Natural killer cell treated with Interleukin-12 subunit alpha and Interleukin-12 subunit beta and Interleukin-15 and Interleukin-18, amount 100 ng/mL, for 72 hours (primary cell): ENCODE data around the gene MAGI1. TPM values are rescaled to one million over a fixed set of nuclear protein-coding genes. Genes with fewer than 3 reads are reported as not detected.

Experiments
- ATAC-seq, 2 donors: fragments of 150-1000 bp; cut with Tn5 transposase in 1 of 2; sonication (Bioruptor Pico), chemical (Tn5 transposase) in 1 of 2; 2 replicates each; pipeline ENCODE4 v1.10.0; 2021
- DNase-seq: peaks from one replicate; pipeline ENCODE4 v3.0.0; 2022; ENCODE audit warnings: low spot score
- H3K27ac Mint-ChIP-seq, 2 donors: 1 replicate in 1 of 2; 2 replicates in 1 of 2; pipeline ENCODE4 v1.8.0; 2022; ENCODE audit warnings: mixed read lengths in 2 of 2, mild to moderate bottlenecking in 1 of 2, moderate library complexity in 1 of 2
- H3K27me3 Mint-ChIP-seq, 2 donors: 1 replicate in 1 of 2; 2 replicates in 1 of 2; pipeline ENCODE4 v1.8.0; 2022; ENCODE audit warnings: mixed read lengths in 2 of 2
- H3K36me3 Mint-ChIP-seq: one replicate; pipeline ENCODE4 v1.8.0; 2022; ENCODE audit warnings: mixed read lengths
- H3K4me1 Mint-ChIP-seq, 2 donors: 1 replicate in 1 of 2; 2 replicates in 1 of 2; pipeline ENCODE4 v1.8.0; 2022; ENCODE audit warnings: low read depth in 2 of 2, mixed read lengths in 2 of 2, mild to moderate bottlenecking in 1 of 2
- H3K4me3 Mint-ChIP-seq: one replicate; pipeline ENCODE4 v1.8.0; 2022; ENCODE audit warnings: mixed read lengths
- H3K9me3 Mint-ChIP-seq: 2 replicates; pipeline ENCODE4 v1.8.0; 2022; ENCODE audit warnings: mixed read lengths
- total RNA-seq, 2 donors: library from RNA; stranded (reverse); gene quantifications; one replicate each; pipeline ENCODE4 v1.2.3, GENCODE V29; 2022

MAGI1 gene
- total RNA-seq, 2 donors from 2014 or later: not detected

GRCh38 chr3:65836047-65836446 lies 202.7 kb downstream of the MAGI1 start:
- DNase-seq (no peak), ATAC-seq (no peak)
- Mint-ChIP-seq H3K36me3 (no peaks in the 10 kb centered on the region), H3K9me3 (peaks cover 7% of the 10 kb centered on the region), H3K4me3 (no peak overlapping the region), H3K27me3 (no peaks in the 10 kb centered on the region), H3K4me1 (no peaks in the 10 kb centered on the region), H3K27ac (no peak overlapping the region)

- no peaks in the 10 kb centered on the region for H3K4me1 Mint-ChIP-seq
- ATAC-seq: no peak
- no peak overlapping the region for H3K4me3 Mint-ChIP-seq
- no peak for DNase-seq
- no peaks in the 10 kb centered on the region for H3K27me3 Mint-ChIP-seq
- no peak overlapping the region for H3K27ac Mint-ChIP-seq
- H3K36me3 Mint-ChIP-seq: no peaks in the 10 kb centered on the region
- peaks cover 7% of the 10 kb centered on the region for H3K9me3 Mint-ChIP-seq
Measured at GRCh38 chr3:65833761-65834505, 204.8 kb downstream of the MAGI1 start.

GRCh38 chr3:65831733-65832425 lies 206.8 kb downstream of the MAGI1 start:
- DNase-seq (no peak), ATAC-seq (no peak)
- Mint-ChIP-seq H3K4me3 (no peak overlapping the region), H3K27me3 (no peaks in the 10 kb centered on the region), H3K27ac (no peak overlapping the region), H3K4me1 (no peaks in the 10 kb centered on the region), H3K9me3 (peaks cover 7% of the 10 kb centered on the region), H3K36me3 (no peaks in the 10 kb centered on the region)

- Mint-ChIP-seq H3K36me3 (no peaks in the 10 kb centered on the region), H3K27me3 (no peaks in the 10 kb centered on the region), H3K27ac (no peak overlapping the region), H3K4me1 (no peaks in the 10 kb centered on the region), H3K9me3 (peaks cover 4% of the 10 kb centered on the region), H3K4me3 (no peak overlapping the region)
- DNase-seq (no peak), ATAC-seq (no peak)
Measured at GRCh38 chr3:65830948-65831732, 207.6 kb downstream of the MAGI1 start.

- ATAC-seq (no peak), DNase-seq (no peak)
- no peaks in the 10 kb centered on the region for H3K27me3 Mint-ChIP-seq
Measured at GRCh38 chr3:65829228-65829627, 209.5 kb downstream of the MAGI1 start.

GRCh38 chr3:65828706-65829105 lies 210.0 kb downstream of the MAGI1 start:
- Mint-ChIP-seq H3K4me3 (no peak overlapping the region), H3K27ac (no peak overlapping the region), H3K36me3 (no peaks in the 10 kb centered on the region), H3K9me3 (peaks cover 3% of the 10 kb centered on the region), H3K4me1 (no peaks in the 10 kb centered on the region), H3K27me3 (no peaks in the 10 kb centered on the region)
- no peak for ATAC-seq
- DNase-seq: no peak

More at GRCh38 chr3:65829228-65829627, 209.5 kb downstream of the MAGI1 start:
- Mint-ChIP-seq H3K36me3 (no peaks in the 10 kb centered on the region), H3K4me1 (no peaks in the 10 kb centered on the region), H3K27ac (no peak overlapping the region), H3K4me3 (no peak overlapping the region), H3K9me3 (peaks cover 3% of the 10 kb centered on the region)

GRCh38 chr3:65827076-65827475 lies 211.6 kb downstream of the MAGI1 start:
- no peak overlapping the region for H3K27ac Mint-ChIP-seq
- no peak overlapping the region for H3K4me3 Mint-ChIP-seq
- no peaks in the 10 kb centered on the region for H3K36me3 Mint-ChIP-seq
- no peaks in the 10 kb centered on the region for H3K27me3 Mint-ChIP-seq
- no peaks in the 10 kb centered on the region for H3K9me3 Mint-ChIP-seq
- ATAC-seq (no peak), DNase-seq (no peak)
- no peaks in the 10 kb centered on the region for H3K4me1 Mint-ChIP-seq

GRCh38 chr3:65824166-65824565 lies 214.6 kb downstream of the MAGI1 start:
- Mint-ChIP-seq H3K27me3 (no peaks in the 10 kb centered on the region), H3K9me3 (peaks cover 8% of the 10 kb centered on the region), H3K27ac (no peak overlapping the region), H3K4me1 (no peaks in the 10 kb centered on the region), H3K4me3 (no peak overlapping the region), H3K36me3 (no peaks in the 10 kb centered on the region)
- ATAC-seq (no peak), DNase-seq (no peak)

GRCh38 chr3:65820600-65820999 lies 218.1 kb downstream of the MAGI1 start:
- peaks cover 13% of the 10 kb centered on the region for H3K9me3 Mint-ChIP-seq
- DNase-seq: no peak
- ATAC-seq: no peak

GRCh38 chr3:65819896-65820295 lies 218.8 kb downstream of the MAGI1 start:
- Mint-ChIP-seq H3K4me1 (no peaks in the 10 kb centered on the region), H3K4me3 (no peak overlapping the region), H3K9me3 (peaks cover 13% of the 10 kb centered on the region), H3K27ac (no peak overlapping the region), H3K36me3 (no peaks in the 10 kb centered on the region), H3K27me3 (no peaks in the 10 kb centered on the region)
- no peak for ATAC-seq
- no peak for DNase-seq

More at GRCh38 chr3:65820600-65820999, 218.1 kb downstream of the MAGI1 start:
- Mint-ChIP-seq H3K27ac (no peak overlapping the region), H3K4me1 (no peaks in the 10 kb centered on the region), H3K4me3 (no peak overlapping the region), H3K36me3 (no peaks in the 10 kb centered on the region), H3K27me3 (no peaks in the 10 kb centered on the region)

GRCh38 chr3:65817553-65818126 lies 221.1 kb downstream of the MAGI1 start:
- H3K4me1 Mint-ChIP-seq: no peaks in the 10 kb centered on the region
- DNase-seq (no peak), ATAC-seq (no peak)
- H3K4me3 Mint-ChIP-seq: no peak overlapping the region
- H3K9me3 Mint-ChIP-seq: peaks cover 13% of the 10 kb centered on the region
- H3K36me3 Mint-ChIP-seq: no peaks in the 10 kb centered on the region
- no peaks in the 10 kb centered on the region for H3K27me3 Mint-ChIP-seq
- no peak overlapping the region for H3K27ac Mint-ChIP-seq

GRCh38 chr3:65816208-65816607 lies 222.5 kb downstream of the MAGI1 start:
- no peak overlapping the region for H3K27ac Mint-ChIP-seq
- H3K4me1 Mint-ChIP-seq: no peaks in the 10 kb centered on the region
- no peaks in the 10 kb centered on the region for H3K36me3 Mint-ChIP-seq
- ATAC-seq: no peak
- no peaks in the 10 kb centered on the region for H3K27me3 Mint-ChIP-seq
- DNase-seq: no peak
- peaks cover 8% of the 10 kb centered on the region for H3K9me3 Mint-ChIP-seq
- H3K4me3 Mint-ChIP-seq: no peak overlapping the region

- Mint-ChIP-seq H3K9me3 (peaks cover 11% of the 10 kb centered on the region), H3K27me3 (no peaks in the 10 kb centered on the region), H3K4me1 (no peaks in the 10 kb centered on the region), H3K27ac (no peak overlapping the region), H3K36me3 (no peaks in the 10 kb centered on the region), H3K4me3 (no peak overlapping the region)
- DNase-seq: no peak
- no peak for ATAC-seq
Measured at GRCh38 chr3:65814845-65815578, 223.7 kb downstream of the MAGI1 start.
